RWPE1 (cell line): ENCODE measurements around the gene AHSG.
A peak's percentile ranks its signal among the peaks of the same experiment; 100 is the strongest.

Experiments
- CTCF ChIA-PET: fragments of 350-600 bp; sonication (Branson Sonifier 250); formaldehyde crosslinking; extraction: SDS; loops from one replicate; lab custom pipeline; 2021; lab: Yijun Ruan, JAX
- POLR2A ChIA-PET: fragments of 400-600 bp; formaldehyde crosslinking; extraction: SDS; loops from one replicate; lab custom pipeline; 2020; ENCODE audit warnings: antibody characterized with exemption; ENCODE audit not compliant: low non-redundant PET; lab: Yijun Ruan, JAX
- DNase-seq: peaks from one replicate; pipeline ENCODE4 v3.0.0; 2012; ENCODE audit warnings: low spot score
- H3K27ac ChIP-seq: fragments of 450-650 bp; 2 replicates; pipeline ENCODE4 v1.5.1; 2017
- CTCF ChIP-seq: fragments of 450-650 bp; conservative IDR thresholded peaks from 2 replicates; pipeline ENCODE4 v1.5.1; 2017; ENCODE audit warnings: low read depth, mild to moderate bottlenecking

The AHSG gene

DNA sequence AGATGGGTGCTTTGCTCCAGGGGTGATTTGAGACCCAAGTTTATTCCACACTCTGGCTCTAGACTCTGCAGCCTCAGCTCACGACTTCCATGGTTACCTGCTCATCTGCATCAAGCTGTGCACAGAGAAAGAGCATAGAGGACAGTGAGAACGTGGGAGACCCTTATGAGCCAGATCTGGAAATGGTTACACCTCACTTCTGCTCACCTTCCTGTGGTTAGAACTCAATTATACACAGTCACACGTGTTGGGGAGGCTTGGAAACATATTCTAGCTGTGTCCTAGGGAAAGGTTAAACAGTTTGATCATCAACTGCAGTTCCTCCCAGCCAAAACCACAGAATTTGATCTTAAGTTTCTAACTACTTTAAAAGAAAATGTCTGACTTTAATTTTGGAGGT lies 29.2 kb downstream of the AHSG start:
- ChIA-PET POLR2A (no interaction called here), CTCF (interaction anchor here (0.6 kb wide), 2 partner anchors 105 to 245 kb away, joined by 3 to 7 read pairs; no protein-coding TSS in a partner anchor)
- no peak overlapping the region for H3K27ac ChIP-seq
- no peak for TF ChIP-seq CTCF
- DNase-seq: no peak

- ChIA-PET CTCF (interaction anchor here (0.6 to 2.1 kb wide), 4 partner anchors 26 to 402 kb away, joined by 3 to 8 read pairs (median 5); no protein-coding TSS in a partner anchor), POLR2A (no interaction called here)
- no peak overlapping the region for H3K27ac ChIP-seq
- no peak for TF ChIP-seq CTCF
- DNase-seq: no peak
Measured at GRCh38 chr3:186643493-186643892, 30.6 kb downstream of the AHSG start.

- ChIA-PET CTCF (interaction anchor here (0.6 to 2.1 kb wide), 3 partner anchors 28 to 453 kb away, joined by 5 to 8 read pairs (median 6); no protein-coding TSS in a partner anchor), POLR2A (no interaction called here)
- H3K27ac ChIP-seq: no peak overlapping the region
- peak; percentile 50 for DNase-seq
- no peak for TF ChIP-seq CTCF
Measured at GRCh38 chr3:186644683-186645082, 31.8 kb downstream of the AHSG start.

- no peak overlapping the region for H3K27ac ChIP-seq
- DNase-seq: no peak
- ChIA-PET POLR2A (no interaction called here), CTCF (no interaction called here)
- TF ChIP-seq CTCF: no peak
Measured at GRCh38 chr3:186646106-186646505, 33.2 kb downstream of the AHSG start.

DNA sequence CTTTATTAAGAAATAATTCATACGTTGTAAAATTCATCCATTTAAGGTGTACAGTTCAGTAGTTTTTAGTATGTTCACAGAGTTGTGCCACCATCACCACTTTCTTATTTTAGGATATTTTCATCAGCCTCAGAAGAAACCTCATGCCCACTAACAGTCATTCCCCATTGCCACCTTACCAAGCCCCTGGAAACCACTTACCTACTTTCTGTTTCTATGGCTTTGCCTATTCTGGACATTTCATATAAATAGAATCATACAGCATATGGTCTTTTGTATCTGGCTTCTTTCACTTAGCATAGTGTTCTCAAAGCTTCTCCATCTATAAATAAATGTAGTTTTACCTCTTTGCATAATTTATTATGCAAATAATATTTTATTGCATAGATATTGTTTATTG lies 34.0 kb downstream of the AHSG start:
- H3K27ac ChIP-seq: no peak overlapping the region
- CTCF ChIA-PET: no interaction called here
- POLR2A ChIA-PET: no interaction called here
- no peak for DNase-seq
- TF ChIP-seq CTCF: no peak

- H3K27ac ChIP-seq: no peak overlapping the region
- ChIA-PET POLR2A (no interaction called here), CTCF (no interaction called here)
- DNase-seq: no peak
- TF ChIP-seq CTCF: no peak
Measured at GRCh38 chr3:186648851-186649250, 36.0 kb downstream of the AHSG start.
